GM18498 (cell line): ENCODE results near the gene TMEM164.

ENCODE experiments used
- ATAC-seq: cut with Tn5 transposase; IDR thresholded peaks from one replicate; pipeline ENCODE4 v1.9.1; 2021; ENCODE audit warnings: mild to moderate bottlenecking, moderate library complexity; ENCODE audit not compliant: unreplicated experiment

The TMEM164 gene

DNA sequence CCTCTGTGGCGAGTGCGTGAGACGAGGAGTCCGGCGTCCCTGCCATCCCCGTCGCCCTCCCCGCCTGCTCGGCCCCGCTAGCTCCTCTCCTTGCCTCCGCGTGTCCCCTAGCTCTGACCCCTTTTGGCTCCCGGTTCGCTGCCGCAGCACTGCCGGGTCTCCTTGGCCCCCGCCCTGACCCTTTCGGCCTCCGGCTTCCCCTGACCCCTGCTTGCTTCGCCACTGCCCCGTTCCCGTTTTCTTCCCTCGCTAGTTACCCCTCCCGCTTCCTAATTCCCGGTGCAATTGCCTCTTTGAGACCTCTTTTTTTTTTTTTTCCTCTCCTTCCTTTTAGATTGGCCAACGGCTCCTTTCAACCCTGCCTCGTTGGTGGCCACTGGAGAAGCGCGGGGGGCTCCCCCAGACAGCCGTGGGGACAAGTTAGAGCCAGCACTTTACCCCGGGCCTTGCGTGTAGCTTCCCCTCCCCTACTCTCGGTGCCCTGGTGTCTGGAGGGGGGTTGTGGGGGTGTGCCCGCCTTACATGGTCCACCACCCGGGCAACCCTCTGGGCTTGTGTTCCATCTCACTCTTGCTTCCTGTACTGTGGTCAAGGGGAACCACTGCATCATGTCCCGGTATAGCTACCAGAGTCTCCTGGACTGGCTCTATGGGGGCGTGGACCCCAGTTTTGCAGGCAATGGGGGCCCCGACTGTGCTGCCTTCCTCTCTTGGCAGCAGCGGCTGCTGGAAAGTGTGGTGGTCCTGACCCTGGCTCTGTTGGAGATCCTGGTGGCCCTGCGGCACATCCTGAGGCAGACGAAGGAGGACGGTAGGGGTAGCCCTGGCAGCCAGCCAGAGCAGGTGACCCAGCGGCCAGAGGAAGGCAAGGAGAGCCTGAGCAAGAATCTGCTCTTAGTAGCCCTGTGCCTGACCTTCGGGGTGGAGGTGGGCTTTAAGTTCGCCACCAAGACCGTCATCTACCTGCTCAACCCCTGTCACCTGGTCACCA is 548 bp downstream of the TMEM164 start:
- no peak for ATAC-seq

GRCh38 chrX:110004215-110004614 is 1.3 kb downstream of the TMEM164 start:
- no peak for ATAC-seq

DNA sequence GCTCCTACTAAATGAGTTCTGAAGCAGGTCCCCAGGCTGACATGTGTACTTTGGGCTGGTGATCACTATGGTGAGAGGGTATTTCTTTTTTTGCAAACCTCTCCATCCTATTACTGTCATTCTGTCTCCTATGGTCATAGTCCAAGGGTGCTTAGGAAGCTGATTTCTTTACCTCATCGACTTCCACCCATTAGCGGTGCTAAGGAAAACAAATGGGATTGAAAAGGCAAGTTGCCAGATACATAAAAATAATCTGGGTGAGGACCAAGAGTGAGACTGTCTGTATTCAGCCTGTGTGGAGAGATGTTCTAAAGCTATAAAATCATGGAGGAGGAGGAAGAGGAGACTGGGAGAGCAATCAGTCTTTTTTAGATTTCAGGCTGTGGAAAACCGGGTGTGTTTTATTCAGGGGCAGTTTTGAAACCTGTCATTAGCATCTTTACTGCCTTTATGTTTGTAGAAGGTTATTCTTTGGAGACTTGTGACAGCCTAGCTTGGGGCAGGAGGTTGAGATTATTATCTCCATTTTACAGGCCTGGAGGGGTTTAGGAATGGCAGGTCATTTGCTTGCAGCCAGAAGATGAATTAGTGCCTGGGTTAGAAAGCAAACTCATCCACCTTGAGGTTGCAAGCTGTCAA is 1.9 kb downstream of the TMEM164 start:
- ATAC-seq: no peak

GRCh38 chrX:110006161-110006560 is 3.2 kb downstream of the TMEM164 start:
- ATAC-seq: no peak

DNA sequence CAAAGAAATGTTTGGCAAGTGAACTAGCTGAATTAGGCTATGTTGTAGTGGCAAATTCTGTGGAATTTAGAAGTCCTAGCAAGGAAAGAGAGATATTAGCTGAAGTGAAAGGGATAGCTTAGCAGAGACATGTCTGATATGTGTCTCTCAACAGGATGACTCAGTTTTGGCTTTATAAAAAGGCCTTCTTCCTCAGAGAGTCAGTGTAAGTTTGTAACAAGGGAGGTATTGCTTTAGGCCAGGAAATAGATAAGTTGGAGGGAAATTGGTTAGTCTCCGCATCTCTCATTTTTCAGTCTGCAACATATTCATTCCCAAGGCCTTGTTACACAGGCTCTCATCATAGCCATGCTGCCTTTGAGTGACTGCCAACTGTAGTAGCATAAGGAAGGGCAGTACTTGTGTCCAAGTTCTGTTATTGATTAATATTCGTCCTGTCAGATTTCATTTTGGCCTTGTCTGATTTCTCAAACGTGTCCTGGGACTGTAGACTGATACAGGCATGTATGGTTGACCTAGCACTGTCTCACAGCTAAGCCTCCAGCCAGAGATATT is 4.0 kb downstream of the TMEM164 start:
- ATAC-seq: no peak

DNA sequence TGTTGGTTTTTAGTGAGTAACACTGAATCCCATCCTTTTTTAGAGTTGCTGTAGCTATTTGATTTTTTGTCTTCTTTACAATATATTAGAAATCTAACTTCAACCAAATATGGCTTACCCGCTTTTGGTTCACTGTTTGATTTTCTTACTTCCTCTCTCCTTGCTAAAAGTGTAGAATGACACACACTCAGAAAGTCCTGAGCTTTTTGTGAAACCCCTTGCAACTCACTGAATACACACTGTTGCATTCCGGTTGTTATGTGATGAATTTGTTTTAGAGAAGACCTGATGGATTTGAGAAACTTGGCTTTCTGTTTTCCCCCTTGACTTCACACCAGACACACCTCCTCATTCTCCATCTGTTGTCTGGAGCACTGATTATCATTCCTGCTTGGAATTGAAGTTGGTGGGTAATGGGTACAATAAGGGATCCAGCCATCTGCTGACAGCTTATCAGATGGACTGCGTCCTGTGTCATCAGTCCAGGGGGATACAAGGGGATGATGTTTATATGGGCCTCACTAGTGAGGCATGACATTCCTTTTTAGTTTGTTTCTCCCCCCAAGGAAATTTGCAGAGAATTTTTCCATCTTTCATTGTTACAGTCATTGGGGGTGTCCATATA is 5.2 kb downstream of the TMEM164 start:
- ATAC-seq: peak; percentile 38

DNA sequence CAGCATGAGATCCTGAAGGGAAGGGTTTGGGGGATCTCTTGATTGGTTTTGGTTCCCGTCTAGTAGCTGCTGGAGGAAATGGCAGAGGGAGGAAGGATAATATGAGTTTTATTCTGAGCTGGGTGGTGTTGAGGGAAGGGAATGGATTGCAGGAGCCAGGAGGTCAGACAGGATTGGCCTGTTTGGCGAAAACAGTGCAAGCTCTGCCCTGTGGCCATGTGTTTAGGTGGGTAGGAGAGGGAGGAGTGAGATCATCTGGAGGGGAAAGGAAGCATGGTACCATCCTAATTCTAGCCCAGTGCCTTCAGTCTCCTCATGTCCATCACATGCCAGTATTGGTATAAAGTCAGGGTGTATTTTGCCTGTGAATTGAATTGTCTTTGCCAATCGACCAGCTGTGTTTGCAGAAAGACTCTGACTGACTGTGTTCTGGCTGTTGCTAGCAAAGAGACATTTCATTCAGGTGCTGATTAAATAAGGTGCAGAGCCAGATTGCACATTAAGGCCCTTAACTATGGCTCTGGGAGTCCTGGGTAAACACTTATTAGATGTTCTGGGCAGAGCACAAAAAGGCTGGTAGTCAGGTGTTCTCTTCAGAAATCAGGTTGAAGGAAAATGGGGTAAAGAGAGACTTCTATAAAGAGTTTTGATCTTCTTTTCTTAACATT is 10.0 kb downstream of the TMEM164 start:
- no peak for ATAC-seq

GRCh38 chrX:110013968-110014367 is 11.1 kb downstream of the TMEM164 start:
- no peak for ATAC-seq

DNA sequence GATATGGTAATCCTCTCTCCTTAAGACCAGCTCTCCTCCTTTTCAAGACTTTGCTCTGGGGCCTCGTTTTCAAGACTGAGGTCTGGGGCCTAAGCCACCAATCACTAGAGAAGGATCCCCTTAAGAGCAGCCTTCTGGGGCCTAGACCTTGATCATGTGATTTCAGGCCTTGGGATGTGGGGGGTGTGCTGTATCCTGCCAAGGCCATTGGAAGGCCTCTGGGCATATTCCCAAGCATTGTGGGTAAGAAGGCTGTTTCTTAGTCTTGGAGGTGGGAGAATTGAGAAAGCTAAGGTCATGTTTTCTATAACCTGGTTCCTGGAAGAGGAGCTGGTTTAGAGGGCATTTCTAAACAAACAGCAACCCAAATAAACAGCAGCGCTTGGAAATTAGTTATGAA is 12.1 kb downstream of the TMEM164 start:
- no peak for ATAC-seq

DNA sequence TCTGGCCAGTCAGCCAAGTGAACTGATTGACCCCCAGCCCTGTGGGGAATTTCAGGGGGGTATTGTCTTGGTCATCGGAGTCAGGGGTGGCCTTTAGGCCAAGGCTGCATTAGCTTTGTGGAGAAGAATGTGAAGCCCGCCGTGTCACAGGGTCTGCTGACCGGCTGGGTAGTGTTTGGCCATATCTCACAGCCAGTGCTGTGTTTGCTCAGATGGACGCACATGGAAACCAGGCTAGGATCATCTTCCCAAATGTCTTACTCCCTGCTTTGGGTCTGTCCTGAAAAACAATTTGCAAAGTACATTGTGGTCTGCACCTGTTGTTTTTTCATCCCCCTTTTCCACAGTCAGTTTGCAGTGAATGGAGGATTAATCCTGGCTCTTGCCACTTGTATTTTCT is 13.0 kb downstream of the TMEM164 start:
- no peak for ATAC-seq

DNA sequence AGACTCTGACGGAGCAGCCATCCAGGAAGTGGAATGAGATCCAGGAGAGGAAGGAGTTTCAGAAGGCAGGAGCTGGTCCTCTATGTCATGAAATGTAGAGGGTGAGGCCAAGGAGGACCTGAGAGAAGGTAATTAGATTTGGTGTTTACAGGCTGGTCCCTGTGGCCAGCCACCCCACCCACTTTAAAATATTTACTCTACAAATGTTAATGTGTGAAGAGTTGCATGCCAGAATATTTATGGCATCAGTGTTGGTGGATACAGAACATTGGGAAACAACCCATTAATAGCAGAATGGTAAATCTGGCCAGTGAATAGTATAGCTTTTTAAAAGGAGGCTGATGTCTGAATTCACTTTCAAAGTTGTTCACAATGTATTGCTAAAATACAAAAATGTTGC is 17.6 kb downstream of the TMEM164 start:
- ATAC-seq: no peak

DNA sequence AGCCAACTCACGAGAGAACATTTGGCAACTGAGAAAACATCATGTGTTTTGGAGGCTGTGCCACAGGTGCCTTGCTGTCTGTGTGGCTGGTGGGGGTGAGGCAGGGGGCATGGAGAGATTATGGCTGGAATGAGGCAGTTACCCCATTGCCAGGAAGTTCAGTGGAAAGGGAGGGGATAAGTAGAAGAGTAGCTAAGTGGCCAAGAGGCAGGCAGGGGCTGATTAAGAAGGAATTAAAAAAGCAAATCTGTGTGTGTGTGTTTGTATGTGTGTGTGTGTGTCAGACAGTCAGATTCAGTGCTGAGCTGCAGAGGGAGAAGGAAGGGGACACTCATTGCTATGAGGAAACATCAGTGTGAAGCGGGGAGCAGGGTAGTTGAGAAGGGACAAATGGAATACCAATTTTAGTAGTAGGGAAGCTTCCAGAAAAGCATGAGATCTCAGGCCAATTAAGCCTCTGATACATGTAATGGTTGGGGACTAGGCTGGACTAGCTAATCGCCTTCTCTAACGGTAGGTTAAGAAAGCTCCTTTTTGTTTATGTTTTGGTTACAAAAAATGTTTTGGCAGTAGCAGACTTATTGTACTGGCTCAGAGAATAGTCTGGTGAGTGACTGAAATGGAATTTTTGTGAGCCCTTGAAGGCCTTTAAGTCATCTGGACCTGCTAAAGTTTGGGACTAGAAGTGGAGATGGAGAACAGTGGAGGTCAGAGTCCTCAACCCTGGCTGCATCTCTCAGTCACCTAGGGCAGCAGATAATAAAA is 18.5 kb downstream of the TMEM164 start:
- ATAC-seq: no peak

DNA sequence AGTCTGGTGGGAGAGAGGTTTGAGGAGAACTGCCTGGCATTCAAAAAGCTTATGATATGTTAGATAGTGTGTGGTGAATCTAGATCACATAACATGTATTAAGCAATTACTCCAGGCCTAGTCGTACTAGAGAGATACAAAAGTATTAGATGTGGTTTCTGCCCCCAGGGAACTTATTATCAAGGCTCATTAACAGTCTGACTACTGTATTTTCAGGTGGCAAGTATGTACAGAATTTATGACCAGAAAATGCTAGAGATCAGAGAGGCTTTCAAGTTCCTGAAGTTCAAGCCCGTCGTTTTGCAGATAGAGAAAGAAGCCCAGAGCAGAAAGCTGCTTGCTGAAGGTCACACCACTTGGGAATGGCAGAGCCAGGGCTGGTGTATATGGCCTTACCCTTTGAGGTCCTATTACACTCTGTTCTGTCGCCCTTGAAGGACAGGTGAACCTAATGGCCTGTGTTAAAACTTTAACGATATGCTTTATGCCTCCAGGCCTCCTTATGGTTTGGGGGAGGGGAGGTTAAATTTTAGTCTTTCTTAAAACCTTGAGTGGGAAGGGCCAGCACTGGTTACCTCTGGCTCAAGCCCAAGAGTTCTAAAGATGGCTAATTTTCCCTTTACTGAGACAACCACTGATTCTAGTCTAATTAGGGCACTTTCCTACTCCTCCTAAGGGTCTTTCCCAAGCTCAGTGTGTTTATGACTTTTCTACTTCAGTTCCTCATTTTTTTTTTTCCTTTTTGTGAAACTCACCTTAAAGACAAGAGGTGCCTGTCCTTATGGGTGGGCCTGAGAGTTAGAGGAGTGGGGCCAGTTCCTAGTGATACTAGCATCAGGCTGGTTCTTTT is 19.9 kb downstream of the TMEM164 start:
- ATAC-seq: no peak

- no peak for ATAC-seq
Measured at GRCh38 chrX:110025395-110025794, 22.5 kb downstream of the TMEM164 start.

DNA sequence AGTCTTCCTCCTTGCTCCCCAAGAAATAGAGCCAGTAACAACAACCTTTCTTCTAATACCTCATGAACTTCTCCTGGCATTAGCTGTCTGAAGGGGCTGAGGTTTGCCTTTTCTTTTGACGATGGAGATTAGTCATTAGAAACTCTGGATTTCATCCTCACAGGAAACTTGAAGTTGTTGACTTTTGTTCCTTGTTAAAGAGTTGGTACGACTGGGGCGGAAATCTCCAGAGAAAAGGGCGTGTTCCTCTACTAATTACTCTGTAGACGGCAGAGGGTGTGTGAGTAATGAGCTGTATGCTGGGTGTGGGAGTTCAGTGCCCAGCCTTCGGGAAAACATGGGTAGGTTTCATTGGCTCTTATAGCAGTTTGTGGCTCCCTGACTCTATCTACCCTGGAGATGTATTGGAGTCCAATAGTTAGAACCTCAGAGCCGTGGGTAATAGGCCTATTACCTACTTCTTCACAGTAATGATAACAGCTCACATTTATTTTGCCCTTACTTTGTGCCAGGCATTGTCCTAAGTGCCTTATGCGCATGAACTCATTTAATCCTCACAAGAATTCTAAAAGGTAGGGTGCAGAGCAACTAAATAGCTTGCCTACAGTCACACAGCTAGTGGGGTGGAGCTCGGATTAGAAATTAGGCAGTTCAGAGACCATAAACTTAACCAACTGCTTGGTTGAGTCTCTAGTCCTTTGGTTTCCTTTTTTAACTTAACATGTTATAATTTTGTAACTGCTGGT is 23.4 kb downstream of the TMEM164 start:
- ATAC-seq: no peak

- ATAC-seq: no peak
Measured at GRCh38 chrX:110032534-110033147, 29.7 kb downstream of the TMEM164 start.

DNA sequence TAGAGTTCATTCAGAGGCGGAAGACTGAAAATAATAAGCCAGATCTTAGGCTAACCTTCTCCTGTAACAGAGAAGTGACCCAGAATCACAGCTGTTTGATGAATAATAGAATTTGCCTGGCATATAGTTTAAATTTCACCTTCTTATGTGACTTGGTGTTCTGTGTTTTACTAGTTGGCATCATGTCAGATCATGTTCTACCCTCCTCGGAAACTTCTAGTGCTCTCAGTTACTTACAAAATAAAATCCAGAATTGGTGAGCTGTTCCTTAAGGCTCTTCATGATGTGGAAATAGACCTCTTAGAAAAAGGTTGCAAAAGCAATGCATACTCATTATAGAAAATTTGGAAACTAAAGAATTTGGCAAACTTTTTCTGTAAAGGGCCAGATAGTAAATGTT is 31.1 kb downstream of the TMEM164 start:
- ATAC-seq: no peak
